IMR-90 (cell line): ENCODE results near the gene ANKK1.

Experiments used
- BHLHE40 ChIP-seq: fragments of 150-350 bp; IDR thresholded peaks from 2 replicates; pipeline ENCODE4 v1.6.1; 2016; ENCODE audit warnings: mild to moderate bottlenecking, low read depth, low read length
- CEBPB ChIP-seq: IDR thresholded peaks from 2 replicates; pipeline ENCODE4 v1.6.1; 2012; ENCODE audit warnings: low read depth, low read length, improper control_type of control experiment
- FOS ChIP-seq: fragments of 150-350 bp; IDR thresholded peaks from 2 replicates; pipeline ENCODE4 v1.6.1; 2016; ENCODE audit warnings: low read depth, low read length
- MAFK ChIP-seq: IDR thresholded peaks from 2 replicates; pipeline ENCODE4 v1.6.1; 2012; ENCODE audit warnings: low read depth, low read length, improper control_type of control experiment
- MAZ ChIP-seq: IDR thresholded peaks from 2 replicates; pipeline ENCODE4 v1.6.1; 2012; ENCODE audit warnings: low read depth, mild to moderate bottlenecking, low read length, improper control_type of control experiment, moderate library complexity, borderline replicate concordance
- MXI1 ChIP-seq: IDR thresholded peaks from 2 replicates; pipeline ENCODE4 v1.6.1; 2012; ENCODE audit warnings: low read depth, mild to moderate bottlenecking, low read length, moderate library complexity, borderline replicate concordance
- NFE2L2 ChIP-seq: fragments of 150-350 bp; IDR thresholded peaks from 2 replicates; pipeline ENCODE4 v1.6.1; 2016; ENCODE audit warnings: low read depth, mild to moderate bottlenecking, low read length
- POLR2A ChIP-seq: IDR thresholded peaks from 2 replicates; pipeline ENCODE4 v1.6.1; 2012; ENCODE audit warnings: mild to moderate bottlenecking, low read depth, low read length
- RAD21 ChIP-seq: IDR thresholded peaks from 2 replicates; pipeline ENCODE4 v1.6.1; 2012; ENCODE audit warnings: low read length, improper control_type of control experiment
- RCOR1 ChIP-seq: IDR thresholded peaks from 2 replicates; pipeline ENCODE4 v1.6.1; 2012; ENCODE audit warnings: mild to moderate bottlenecking, low read length, improper control_type of control experiment; ENCODE audit not compliant: insufficient replicate concordance
- RFX5 ChIP-seq: IDR thresholded peaks from 2 replicates; pipeline ENCODE4 v1.8.0; 2012; ENCODE audit warnings: low read depth, mild to moderate bottlenecking, low read length, moderate library complexity
- TF ChIP-seq, protein P1 (sequence below): conservative IDR thresholded peaks from 2 replicates; pipeline ENCODE4 v1.5.1; 2012; ENCODE audit warnings: mild to moderate bottlenecking, low read depth, low read length, improper control_type of control experiment

- TF ChIP-seq, protein P1, sequence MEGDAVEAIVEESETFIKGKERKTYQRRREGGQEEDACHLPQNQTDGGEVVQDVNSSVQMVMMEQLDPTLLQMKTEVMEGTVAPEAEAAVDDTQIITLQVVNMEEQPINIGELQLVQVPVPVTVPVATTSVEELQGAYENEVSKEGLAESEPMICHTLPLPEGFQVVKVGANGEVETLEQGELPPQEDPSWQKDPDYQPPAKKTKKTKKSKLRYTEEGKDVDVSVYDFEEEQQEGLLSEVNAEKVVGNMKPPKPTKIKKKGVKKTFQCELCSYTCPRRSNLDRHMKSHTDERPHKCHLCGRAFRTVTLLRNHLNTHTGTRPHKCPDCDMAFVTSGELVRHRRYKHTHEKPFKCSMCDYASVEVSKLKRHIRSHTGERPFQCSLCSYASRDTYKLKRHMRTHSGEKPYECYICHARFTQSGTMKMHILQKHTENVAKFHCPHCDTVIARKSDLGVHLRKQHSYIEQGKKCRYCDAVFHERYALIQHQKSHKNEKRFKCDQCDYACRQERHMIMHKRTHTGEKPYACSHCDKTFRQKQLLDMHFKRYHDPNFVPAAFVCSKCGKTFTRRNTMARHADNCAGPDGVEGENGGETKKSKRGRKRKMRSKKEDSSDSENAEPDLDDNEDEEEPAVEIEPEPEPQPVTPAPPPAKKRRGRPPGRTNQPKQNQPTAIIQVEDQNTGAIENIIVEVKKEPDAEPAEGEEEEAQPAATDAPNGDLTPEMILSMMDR, result no peak
- TF ChIP-seq MAZ, result no peak
- no peak for TF ChIP-seq RFX5
- TF ChIP-seq FOS, result 0 out of 2 replicates have a peak, but pooled peaks have one; percentile 7
- TF ChIP-seq RCOR1, result no peak
- no peak for TF ChIP-seq POLR2A
- TF ChIP-seq RAD21, result no peak
- TF ChIP-seq MAFK, result no peak
- TF ChIP-seq MXI1, result no peak
- peak; percentile 17; the same call in 1 of the 2 replicates for TF ChIP-seq CEBPB
- TF ChIP-seq BHLHE40, result no peak
- no peak for TF ChIP-seq NFE2L2
Observed at GRCh38 chr11:113373306-113373705, 14.3 kb upstream of the ANKK1 start.
